Activated T-cell treated with anti-CD3 and anti-CD28 coated beads, Interleukin-2, amount 50 U/mL, for 24 hours (primary cell): ENCODE data around the gene ATXN7L1.
"Not testable (repeated sequence)": the region's sequence is repeated elsewhere in the genome, so short reads cannot be mapped to it uniquely, and the experiment has no call there.

ENCODE experiments used
- DNase-seq: peaks from one replicate; pipeline ENCODE4 v3.0.0-alpha.2; 2020
- H3K27ac Mint-ChIP-seq: 2 replicates; pipeline ENCODE4 v1.8.0; 2020; ENCODE audit warnings: mild to moderate bottlenecking, mixed read lengths
- H3K27me3 Mint-ChIP-seq: 2 replicates; pipeline ENCODE4 v1.8.0; 2020; ENCODE audit warnings: mixed read lengths
- H3K36me3 Mint-ChIP-seq: 2 replicates; pipeline ENCODE4 v1.8.0; 2020; ENCODE audit warnings: low read depth, mixed read lengths
- H3K4me1 Mint-ChIP-seq: 2 replicates; pipeline ENCODE4 v1.8.0; 2020; ENCODE audit warnings: low read depth, mixed read lengths
- H3K4me3 Mint-ChIP-seq: 2 replicates; pipeline ENCODE4 v1.8.0; 2020; ENCODE audit warnings: mild to moderate bottlenecking, moderate library complexity, mixed read lengths
- H3K9me3 Mint-ChIP-seq: 2 replicates; pipeline ENCODE4 v1.8.0; 2020; ENCODE audit warnings: mixed read lengths

Gene ATXN7L1

GRCh38 chr7:105857009-105857952 is 19.1 kb downstream of the ATXN7L1 start:
- Mint-ChIP-seq H3K36me3 (no peaks in the 10 kb centered on the region), H3K9me3 (no peaks in the 10 kb centered on the region), H3K4me1 (peaks cover 36% of the 10 kb centered on the region), H3K4me3 (no peak overlapping the region), H3K27me3 (no peaks in the 10 kb centered on the region), H3K27ac (no peak overlapping the region)
- DNase-seq: no peak

GRCh38 chr7:105854498-105854897 is 21.9 kb downstream of the ATXN7L1 start:
- H3K27ac Mint-ChIP-seq: no peak overlapping the region
- H3K4me1 Mint-ChIP-seq: peaks cover 61% of the 10 kb centered on the region
- no peaks in the 10 kb centered on the region for H3K9me3 Mint-ChIP-seq
- no peaks in the 10 kb centered on the region for H3K27me3 Mint-ChIP-seq
- no peak for DNase-seq
- H3K4me3 Mint-ChIP-seq: no peak overlapping the region
- no peaks in the 10 kb centered on the region for H3K36me3 Mint-ChIP-seq

- Mint-ChIP-seq H3K27ac (no peak overlapping the region), H3K4me1 (peaks cover 66% of the 10 kb centered on the region)
Measured at GRCh38 chr7:105853931-105854419, 22.4 kb downstream of the ATXN7L1 start.

GRCh38 chr7:105851064-105851463 is 25.3 kb downstream of the ATXN7L1 start:
- no peaks in the 10 kb centered on the region for H3K9me3 Mint-ChIP-seq
- no peak overlapping the region for H3K4me3 Mint-ChIP-seq
- H3K27ac Mint-ChIP-seq: peak overlapping the region; percentile 1
- no peaks in the 10 kb centered on the region for H3K36me3 Mint-ChIP-seq
- DNase-seq: no peak
- H3K27me3 Mint-ChIP-seq: no peaks in the 10 kb centered on the region
- H3K4me1 Mint-ChIP-seq: peaks cover 67% of the 10 kb centered on the region

More at GRCh38 chr7:105853931-105854419, 22.4 kb downstream of the ATXN7L1 start:
- Mint-ChIP-seq H3K27me3 (no peaks in the 10 kb centered on the region), H3K4me3 (no peak overlapping the region), H3K9me3 (no peaks in the 10 kb centered on the region), H3K36me3 (no peaks in the 10 kb centered on the region)
- DNase-seq: no peak

- DNase-seq: peak; percentile 76
- H3K4me3 Mint-ChIP-seq: peak overlapping the region; percentile 8
Measured at GRCh38 chr7:105849122-105849855, 27.1 kb downstream of the ATXN7L1 start.

GRCh38 chr7:105846404-105846803 is 30.0 kb downstream of the ATXN7L1 start:
- H3K27me3 Mint-ChIP-seq: no peaks in the 10 kb centered on the region
- peaks cover 48% of the 10 kb centered on the region for H3K4me1 Mint-ChIP-seq
- H3K9me3 Mint-ChIP-seq: peaks cover 5% of the 10 kb centered on the region
- H3K27ac Mint-ChIP-seq: no peak overlapping the region
- DNase-seq: no peak
- H3K4me3 Mint-ChIP-seq: no peak overlapping the region
- no peaks in the 10 kb centered on the region for H3K36me3 Mint-ChIP-seq

More at GRCh38 chr7:105849122-105849855, 27.1 kb downstream of the ATXN7L1 start:
- peaks cover 67% of the 10 kb centered on the region for H3K4me1 Mint-ChIP-seq
- H3K27me3 Mint-ChIP-seq: no peaks in the 10 kb centered on the region
- H3K36me3 Mint-ChIP-seq: no peaks in the 10 kb centered on the region
- H3K9me3 Mint-ChIP-seq: peaks cover 4% of the 10 kb centered on the region
- peak overlapping the region; percentile 83 for H3K27ac Mint-ChIP-seq

GRCh38 chr7:105844681-105845080 is 31.7 kb downstream of the ATXN7L1 start:
- DNase-seq, H3K9me3 Mint-ChIP-seq, H3K4me3 Mint-ChIP-seq, H3K27me3 Mint-ChIP-seq, H3K27ac Mint-ChIP-seq, H3K36me3 Mint-ChIP-seq: not testable (repeated sequence)
- H3K4me1 Mint-ChIP-seq: peaks cover 37% of the 10 kb centered on the region

GRCh38 chr7:105841866-105842265 is 34.5 kb downstream of the ATXN7L1 start:
- Mint-ChIP-seq H3K36me3 (no peaks in the 10 kb centered on the region), H3K27ac (no peak overlapping the region), H3K4me1 (peaks cover 17% of the 10 kb centered on the region), H3K9me3 (peaks cover 5% of the 10 kb centered on the region), H3K27me3 (no peaks in the 10 kb centered on the region), H3K4me3 (no peak overlapping the region)
- DNase-seq: no peak

- Mint-ChIP-seq H3K9me3 (peaks cover 5% of the 10 kb centered on the region), H3K36me3 (no peaks in the 10 kb centered on the region), H3K27me3 (no peaks in the 10 kb centered on the region), H3K27ac (no peak overlapping the region), H3K4me1 (peaks cover 10% of the 10 kb centered on the region), H3K4me3 (no peak overlapping the region)
- no peak for DNase-seq
Measured at GRCh38 chr7:105840981-105841749, 35.2 kb downstream of the ATXN7L1 start.

GRCh38 chr7:105839266-105839665 is 37.1 kb downstream of the ATXN7L1 start:
- Mint-ChIP-seq H3K27ac (no peak overlapping the region), H3K4me1 (peaks cover 8% of the 10 kb centered on the region), H3K4me3 (no peak overlapping the region), H3K36me3 (no peaks in the 10 kb centered on the region), H3K27me3 (no peaks in the 10 kb centered on the region), H3K9me3 (peaks cover under 1% of the 10 kb centered on the region)
- DNase-seq: no peak

GRCh38 chr7:105838627-105839231 is 37.7 kb downstream of the ATXN7L1 start:
- H3K4me1 Mint-ChIP-seq: peaks cover 8% of the 10 kb centered on the region
- no peaks in the 10 kb centered on the region for H3K36me3 Mint-ChIP-seq
- H3K9me3 Mint-ChIP-seq: no peaks in the 10 kb centered on the region
- no peaks in the 10 kb centered on the region for H3K27me3 Mint-ChIP-seq
- no peak for DNase-seq
- no peak overlapping the region for H3K4me3 Mint-ChIP-seq
- H3K27ac Mint-ChIP-seq: no peak overlapping the region

- no peak overlapping the region for H3K4me3 Mint-ChIP-seq
- DNase-seq: no peak
- no peaks in the 10 kb centered on the region for H3K36me3 Mint-ChIP-seq
- H3K9me3 Mint-ChIP-seq: no peaks in the 10 kb centered on the region
- no peak overlapping the region for H3K27ac Mint-ChIP-seq
- H3K4me1 Mint-ChIP-seq: peaks cover 8% of the 10 kb centered on the region
- no peaks in the 10 kb centered on the region for H3K27me3 Mint-ChIP-seq
Measured at GRCh38 chr7:105837765-105838626, 38.4 kb downstream of the ATXN7L1 start.

- no peak for DNase-seq
- Mint-ChIP-seq H3K36me3 (no peaks in the 10 kb centered on the region), H3K27ac (no peak overlapping the region), H3K27me3 (no peaks in the 10 kb centered on the region), H3K9me3 (no peaks in the 10 kb centered on the region), H3K4me3 (no peak overlapping the region), H3K4me1 (peaks cover 14% of the 10 kb centered on the region)
Measured at GRCh38 chr7:105835441-105835840, 41.0 kb downstream of the ATXN7L1 start.
